Endothelial cell (in vitro differentiated cells): ENCODE measurements around the gene MGST2. TPM values are rescaled to one million over a fixed set of nuclear protein-coding genes. Genes with fewer than 3 reads are reported as not detected.

Source experiments
- DNase-seq: peaks from one replicate; pipeline ENCODE4 v3.0.0; 2021; ENCODE audit warnings: low spot score
- H3K27ac Mint-ChIP-seq: one replicate; pipeline ENCODE4 v1.8.0; 2021; ENCODE audit warnings: mixed read lengths, inconsistent platforms; ENCODE audit not compliant: unreplicated experiment
- H3K27me3 Mint-ChIP-seq: one replicate; pipeline ENCODE4 v1.8.0; 2021; ENCODE audit warnings: mild to moderate bottlenecking, moderate library complexity, mixed read lengths, inconsistent platforms; ENCODE audit not compliant: unreplicated experiment
- H3K36me3 Mint-ChIP-seq: one replicate; pipeline ENCODE4 v1.8.0; 2021; ENCODE audit warnings: mild to moderate bottlenecking, low read depth, mixed read lengths, inconsistent platforms; ENCODE audit not compliant: unreplicated experiment
- H3K4me1 Mint-ChIP-seq: one replicate; pipeline ENCODE4 v1.8.0; 2021; ENCODE audit warnings: mild to moderate bottlenecking, mixed read lengths, inconsistent platforms; ENCODE audit not compliant: unreplicated experiment
- H3K4me3 Mint-ChIP-seq: one replicate; pipeline ENCODE4 v1.8.0; 2021; ENCODE audit warnings: mild to moderate bottlenecking, mixed read lengths, inconsistent platforms; ENCODE audit not compliant: unreplicated experiment
- H3K9me3 Mint-ChIP-seq: one replicate; pipeline ENCODE4 v1.8.0; 2021; ENCODE audit warnings: mixed read lengths, inconsistent platforms; ENCODE audit not compliant: unreplicated experiment
- total RNA-seq: library from RNA; stranded (reverse); fragmentation: NEBNext Ultra II Directional; extraction: Animal tissue kit (Norgen Biotek cat#: 25700); gene quantifications from one replicate; pipeline ENCODE4 v1.2.1, GENCODE V29; 2021; ENCODE audit not compliant: unreplicated experiment
- TF ChIP-seq, protein P1 (sequence below): fragments of 200-600 bp; sonication (generic); IDR thresholded peaks from one replicate; pipeline ENCODE4 v1.5.0; 2021; ENCODE audit warnings: antibody characterized with exemption; ENCODE audit not compliant: unreplicated experiment

MGST2 gene
- total RNA-seq, 1 donor from 2014 or later: 98.3 TPM

DNA sequence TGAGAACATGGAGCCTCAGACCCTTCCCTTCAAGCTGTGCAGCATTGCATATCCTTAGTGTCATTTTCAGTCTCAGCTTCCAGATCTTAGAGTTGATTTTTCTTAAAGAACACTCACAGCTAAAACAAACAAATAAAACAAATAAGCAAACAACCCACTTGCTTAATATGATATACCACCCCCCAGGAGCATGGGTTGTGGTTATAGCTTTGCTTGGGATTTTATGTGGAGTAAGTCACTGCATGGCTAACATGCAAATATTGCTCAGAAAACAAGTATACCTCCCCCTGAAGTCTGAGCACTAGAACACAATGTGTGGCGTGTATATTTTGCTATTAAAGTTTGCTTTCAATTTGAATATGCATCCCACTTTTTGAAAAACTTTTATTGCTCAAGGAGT lies 78.6 kb downstream of the MGST2 start:
- H3K36me3 Mint-ChIP-seq: no peaks in the 10 kb centered on the region
- H3K27me3 Mint-ChIP-seq: peaks cover 2% of the 10 kb centered on the region
- TF ChIP-seq, protein P1, sequence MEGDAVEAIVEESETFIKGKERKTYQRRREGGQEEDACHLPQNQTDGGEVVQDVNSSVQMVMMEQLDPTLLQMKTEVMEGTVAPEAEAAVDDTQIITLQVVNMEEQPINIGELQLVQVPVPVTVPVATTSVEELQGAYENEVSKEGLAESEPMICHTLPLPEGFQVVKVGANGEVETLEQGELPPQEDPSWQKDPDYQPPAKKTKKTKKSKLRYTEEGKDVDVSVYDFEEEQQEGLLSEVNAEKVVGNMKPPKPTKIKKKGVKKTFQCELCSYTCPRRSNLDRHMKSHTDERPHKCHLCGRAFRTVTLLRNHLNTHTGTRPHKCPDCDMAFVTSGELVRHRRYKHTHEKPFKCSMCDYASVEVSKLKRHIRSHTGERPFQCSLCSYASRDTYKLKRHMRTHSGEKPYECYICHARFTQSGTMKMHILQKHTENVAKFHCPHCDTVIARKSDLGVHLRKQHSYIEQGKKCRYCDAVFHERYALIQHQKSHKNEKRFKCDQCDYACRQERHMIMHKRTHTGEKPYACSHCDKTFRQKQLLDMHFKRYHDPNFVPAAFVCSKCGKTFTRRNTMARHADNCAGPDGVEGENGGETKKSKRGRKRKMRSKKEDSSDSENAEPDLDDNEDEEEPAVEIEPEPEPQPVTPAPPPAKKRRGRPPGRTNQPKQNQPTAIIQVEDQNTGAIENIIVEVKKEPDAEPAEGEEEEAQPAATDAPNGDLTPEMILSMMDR: no peak
- H3K4me1 Mint-ChIP-seq: peaks cover 66% of the 10 kb centered on the region
- no peak overlapping the region for H3K27ac Mint-ChIP-seq
- no peak overlapping the region for H3K4me3 Mint-ChIP-seq
- DNase-seq: no peak
- no peaks in the 10 kb centered on the region for H3K9me3 Mint-ChIP-seq

GRCh38 chr4:139745111-139745639 lies 79.6 kb downstream of the MGST2 start:
- TF ChIP-seq, protein P1: no peak
- H3K9me3 Mint-ChIP-seq: no peaks in the 10 kb centered on the region
- DNase-seq: no peak
- no peaks in the 10 kb centered on the region for H3K36me3 Mint-ChIP-seq
- H3K4me1 Mint-ChIP-seq: peaks cover 69% of the 10 kb centered on the region
- H3K4me3 Mint-ChIP-seq: no peak overlapping the region
- peak overlapping the region; percentile 33 for H3K27ac Mint-ChIP-seq
- H3K27me3 Mint-ChIP-seq: peaks cover 2% of the 10 kb centered on the region

- Mint-ChIP-seq H3K27me3 (peaks cover 2% of the 10 kb centered on the region), H3K4me1 (peaks cover 62% of the 10 kb centered on the region), H3K9me3 (no peaks in the 10 kb centered on the region), H3K36me3 (no peaks in the 10 kb centered on the region), H3K4me3 (no peak overlapping the region), H3K27ac (peak overlapping the region; percentile 76)
- TF ChIP-seq, protein P1: no peak
- no peak for DNase-seq
These were observed 81.0 kb downstream of the MGST2 start for GRCh38 chr4:139746431-139747171.

DNA sequence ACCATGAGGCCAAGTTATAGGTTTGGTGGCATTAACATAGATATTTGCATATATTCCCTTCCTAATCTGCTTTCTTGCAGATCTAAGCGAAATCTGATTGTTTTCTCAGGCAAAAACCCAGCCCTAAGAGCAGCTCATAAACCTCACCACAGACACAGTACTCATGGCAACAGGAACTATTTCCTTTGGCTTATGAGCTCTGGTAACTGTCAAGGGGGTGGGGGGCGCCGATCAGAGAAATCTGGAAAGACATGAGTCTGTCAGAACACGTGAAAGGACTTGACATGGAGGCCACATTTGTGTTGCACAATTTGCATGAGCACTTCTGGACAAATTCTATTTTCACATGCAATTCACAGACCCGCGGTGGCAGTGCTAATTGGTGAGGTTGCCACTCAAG lies 83.7 kb downstream of the MGST2 start:
- Mint-ChIP-seq H3K27ac (no peak overlapping the region), H3K9me3 (no peaks in the 10 kb centered on the region), H3K4me3 (no peak overlapping the region), H3K4me1 (peaks cover 70% of the 10 kb centered on the region), H3K36me3 (no peaks in the 10 kb centered on the region), H3K27me3 (peaks cover 2% of the 10 kb centered on the region)
- TF ChIP-seq, protein P1: no peak
- no peak for DNase-seq

GRCh38 chr4:139749835-139750498 lies 84.3 kb downstream of the MGST2 start:
- Mint-ChIP-seq H3K27ac (no peak overlapping the region), H3K4me3 (no peak overlapping the region)

More at GRCh38 chr4:139749835-139750498, 84.3 kb downstream of the MGST2 start:
- H3K27me3 Mint-ChIP-seq: peaks cover 2% of the 10 kb centered on the region
- no peak for DNase-seq
- peaks cover 64% of the 10 kb centered on the region for H3K4me1 Mint-ChIP-seq
- TF ChIP-seq, protein P1: no peak
- no peaks in the 10 kb centered on the region for H3K9me3 Mint-ChIP-seq
- H3K36me3 Mint-ChIP-seq: no peaks in the 10 kb centered on the region
